Measurements from ENCODE around the gene ITIH2.

- TF ChIP-seq CTCF (IDR thresholded peaks at IDR 0.05) (no peak), EP300 (IDR thresholded peaks at IDR 0.05) (no peak)
Measured at GRCh38 chr10:7657552-7657951, 45.6 kb upstream of the ITIH2 start.
